Activated T-helper 1 cell treated with anti-CD3 and anti-CD28 coated beads, Interleukin-12 subunit alpha, Interleukin-12 subunit beta, Interleukin-2, Interleukin-4 antibody, amounts not matched to agents 30 ng/mL and 10 ng/mL and 1 ng/mL, durations not matched to agents 14 hours and 24 hours and 36 hours (primary cell): Measurements from ENCODE around the gene RCSD1. TPM values are rescaled to one million over a fixed set of nuclear protein-coding genes. Genes with fewer than 3 reads are reported as not detected.

ENCODE experiments used
- DNase-seq: peaks from one replicate; pipeline ENCODE4 v3.0.0; 2021; ENCODE audit warnings: low spot score
- H3K27ac Mint-ChIP-seq: one replicate; pipeline ENCODE4 v1.8.0; 2021; ENCODE audit warnings: mild to moderate bottlenecking, mixed read lengths
- H3K27me3 Mint-ChIP-seq: one replicate; pipeline ENCODE4 v1.8.0; 2022; ENCODE audit warnings: mild to moderate bottlenecking, moderate library complexity, mixed read lengths; ENCODE audit not compliant: insufficient read depth
- H3K36me3 Mint-ChIP-seq: one replicate; pipeline ENCODE4 v1.8.0; 2021; ENCODE audit warnings: low read depth, mixed read lengths
- H3K4me1 Mint-ChIP-seq: one replicate; pipeline ENCODE4 v1.8.0; 2021; ENCODE audit warnings: low read depth, mixed read lengths
- H3K4me3 Mint-ChIP-seq: one replicate; pipeline ENCODE4 v1.8.0; 2021; ENCODE audit warnings: mild to moderate bottlenecking, moderate library complexity, mixed read lengths
- H3K9me3 Mint-ChIP-seq: one replicate; pipeline ENCODE4 v1.8.0; 2021; ENCODE audit warnings: mixed read lengths
- intact Hi-C: fragments of 100-400 bp; cut with micrococcal nuclease; formaldehyde crosslinking; loops from one replicate; pipeline ENCODE4 v1.15.1; 2024
- total RNA-seq: library from RNA; stranded (reverse); gene quantifications from 2 replicates; pipeline ENCODE4 v1.2.3, GENCODE V29; 2022

The RCSD1 gene
- total RNA-seq, 1 donor from 2014 or later: 78.6 TPM

- DNase-seq: no peak
- intact Hi-C loops: no loop called here
- no peak overlapping the region for H3K4me3 Mint-ChIP-seq
- H3K27me3 Mint-ChIP-seq: no peaks in the 10 kb centered on the region
- no peaks in the 10 kb centered on the region for H3K9me3 Mint-ChIP-seq
- peaks cover 24% of the 10 kb centered on the region for H3K4me1 Mint-ChIP-seq
- no peak overlapping the region for H3K27ac Mint-ChIP-seq
- H3K36me3 Mint-ChIP-seq: peaks cover 32% of the 10 kb centered on the region
These were observed 51.0 kb downstream of the RCSD1 start for GRCh38 chr1:167681024-167681423.

- no peak for DNase-seq
- Mint-ChIP-seq H3K4me3 (no peak overlapping the region), H3K4me1 (peaks cover 24% of the 10 kb centered on the region), H3K27ac (peak overlapping the region; percentile 56), H3K27me3 (no peaks in the 10 kb centered on the region), H3K9me3 (no peaks in the 10 kb centered on the region), H3K36me3 (peaks cover 31% of the 10 kb centered on the region)
- intact Hi-C loops: no loop called here
These were observed 51.5 kb downstream of the RCSD1 start for GRCh38 chr1:167681451-167682098.

GRCh38 chr1:167683226-167683625 lies 53.2 kb downstream of the RCSD1 start:
- Mint-ChIP-seq H3K4me3 (no peak overlapping the region), H3K27ac (no peak overlapping the region), H3K9me3 (no peaks in the 10 kb centered on the region), H3K27me3 (no peaks in the 10 kb centered on the region), H3K36me3 (peaks cover 31% of the 10 kb centered on the region), H3K4me1 (peaks cover 22% of the 10 kb centered on the region)
- intact Hi-C loops: no loop called here
- DNase-seq: no peak

- intact Hi-C loops: no loop called here
- H3K4me3 Mint-ChIP-seq: no peak overlapping the region
- H3K4me1 Mint-ChIP-seq: peaks cover 28% of the 10 kb centered on the region
- peaks cover 36% of the 10 kb centered on the region for H3K36me3 Mint-ChIP-seq
- peak overlapping the region; percentile 79 for H3K27ac Mint-ChIP-seq
- no peak for DNase-seq
- no peaks in the 10 kb centered on the region for H3K9me3 Mint-ChIP-seq
- H3K27me3 Mint-ChIP-seq: no peaks in the 10 kb centered on the region
These were observed 53.8 kb downstream of the RCSD1 start for GRCh38 chr1:167683641-167684502.

- peaks cover 50% of the 10 kb centered on the region for H3K36me3 Mint-ChIP-seq
- no peaks in the 10 kb centered on the region for H3K9me3 Mint-ChIP-seq
- no peaks in the 10 kb centered on the region for H3K27me3 Mint-ChIP-seq
- intact Hi-C loops: no loop called here
- no peak overlapping the region for H3K4me3 Mint-ChIP-seq
- no peak for DNase-seq
- peaks cover 39% of the 10 kb centered on the region for H3K4me1 Mint-ChIP-seq
- no peak overlapping the region for H3K27ac Mint-ChIP-seq
These were observed 55.8 kb downstream of the RCSD1 start for GRCh38 chr1:167685844-167686243.

GRCh38 chr1:167687919-167688519 lies 58.0 kb downstream of the RCSD1 start:
- peak overlapping the region; percentile 44 for H3K27ac Mint-ChIP-seq
- peaks cover 54% of the 10 kb centered on the region for H3K36me3 Mint-ChIP-seq
- H3K9me3 Mint-ChIP-seq: no peaks in the 10 kb centered on the region

GRCh38 chr1:167689567-167689920 lies 59.5 kb downstream of the RCSD1 start:
- peak overlapping the region; percentile 58 for H3K27ac Mint-ChIP-seq
- no peak for DNase-seq
- peaks cover 55% of the 10 kb centered on the region for H3K36me3 Mint-ChIP-seq
- peaks cover 34% of the 10 kb centered on the region for H3K4me1 Mint-ChIP-seq
- intact Hi-C loops: no loop called here
- no peak overlapping the region for H3K4me3 Mint-ChIP-seq
- no peaks in the 10 kb centered on the region for H3K9me3 Mint-ChIP-seq
- no peaks in the 10 kb centered on the region for H3K27me3 Mint-ChIP-seq

More at GRCh38 chr1:167687919-167688519, 58.0 kb downstream of the RCSD1 start:
- Mint-ChIP-seq H3K4me1 (peaks cover 39% of the 10 kb centered on the region), H3K27me3 (no peaks in the 10 kb centered on the region), H3K4me3 (no peak overlapping the region)
- intact Hi-C loops: loop anchor here (1.0 kb wide), 4 partner anchors 51 to 132 kb away; no protein-coding TSS in a partner anchor
- DNase-seq: peak; percentile 61

- Mint-ChIP-seq H3K9me3 (no peaks in the 10 kb centered on the region), H3K27me3 (no peaks in the 10 kb centered on the region), H3K27ac (peak overlapping the region; percentile 58), H3K4me3 (no peak overlapping the region), H3K36me3 (peaks cover 60% of the 10 kb centered on the region), H3K4me1 (peaks cover 34% of the 10 kb centered on the region)
- intact Hi-C loops: no loop called here
- DNase-seq: no peak
These were observed 60.0 kb downstream of the RCSD1 start for GRCh38 chr1:167690053-167690452.

- intact Hi-C loops: no loop called here
- Mint-ChIP-seq H3K9me3 (no peaks in the 10 kb centered on the region), H3K36me3 (peaks cover 54% of the 10 kb centered on the region), H3K27me3 (no peaks in the 10 kb centered on the region), H3K4me3 (no peak overlapping the region), H3K27ac (peak overlapping the region; percentile 16), H3K4me1 (peaks cover 14% of the 10 kb centered on the region)
- no peak for DNase-seq
These were observed 63.5 kb downstream of the RCSD1 start for GRCh38 chr1:167693425-167694045.

- no peak overlapping the region for H3K4me3 Mint-ChIP-seq
- intact Hi-C loops: no loop called here
- no peaks in the 10 kb centered on the region for H3K9me3 Mint-ChIP-seq
- H3K36me3 Mint-ChIP-seq: peaks cover 56% of the 10 kb centered on the region
- peak overlapping the region; percentile 53 for H3K27ac Mint-ChIP-seq
- no peak for DNase-seq
- no peaks in the 10 kb centered on the region for H3K27me3 Mint-ChIP-seq
- H3K4me1 Mint-ChIP-seq: peaks cover 6% of the 10 kb centered on the region
These were observed 64.7 kb downstream of the RCSD1 start for GRCh38 chr1:167694691-167695090.

- no peak for DNase-seq
- Mint-ChIP-seq H3K4me3 (no peak overlapping the region), H3K27ac (no peak overlapping the region), H3K36me3 (peaks cover 55% of the 10 kb centered on the region), H3K9me3 (no peaks in the 10 kb centered on the region), H3K27me3 (no peaks in the 10 kb centered on the region), H3K4me1 (peaks cover 1% of the 10 kb centered on the region)
- intact Hi-C loops: no loop called here
These were observed 65.1 kb downstream of the RCSD1 start for GRCh38 chr1:167695147-167695546.

GRCh38 chr1:167695756-167696561 lies 65.9 kb downstream of the RCSD1 start:
- Mint-ChIP-seq H3K27ac (no peak overlapping the region), H3K4me3 (no peak overlapping the region), H3K36me3 (peaks cover 50% of the 10 kb centered on the region), H3K27me3 (no peaks in the 10 kb centered on the region), H3K9me3 (no peaks in the 10 kb centered on the region), H3K4me1 (no peaks in the 10 kb centered on the region)
- intact Hi-C loops: no loop called here
- DNase-seq: no peak
